ENCODE measurements around the gene EXOC4.

DNA sequence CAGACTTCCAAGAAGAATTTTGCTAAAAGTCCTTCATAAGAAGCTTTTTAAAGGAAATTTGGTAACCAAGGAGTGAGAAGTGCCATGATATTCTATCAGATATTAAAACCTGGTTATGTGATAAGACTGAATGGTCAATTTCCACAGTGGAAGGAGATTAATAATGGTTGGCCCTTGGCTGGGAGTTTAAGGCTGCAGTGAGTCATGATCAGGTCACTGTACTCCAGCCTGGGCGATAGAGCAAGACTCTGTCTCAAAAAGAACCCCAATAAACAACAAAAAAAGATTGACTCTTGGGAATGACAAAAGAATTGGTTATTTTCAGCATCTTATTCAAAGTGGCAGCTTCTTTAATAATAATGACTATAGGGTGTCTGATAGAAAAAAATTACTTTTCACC is 37.2 kb downstream of the EXOC4 start:
- TF ChIP-seq, protein P1, sequence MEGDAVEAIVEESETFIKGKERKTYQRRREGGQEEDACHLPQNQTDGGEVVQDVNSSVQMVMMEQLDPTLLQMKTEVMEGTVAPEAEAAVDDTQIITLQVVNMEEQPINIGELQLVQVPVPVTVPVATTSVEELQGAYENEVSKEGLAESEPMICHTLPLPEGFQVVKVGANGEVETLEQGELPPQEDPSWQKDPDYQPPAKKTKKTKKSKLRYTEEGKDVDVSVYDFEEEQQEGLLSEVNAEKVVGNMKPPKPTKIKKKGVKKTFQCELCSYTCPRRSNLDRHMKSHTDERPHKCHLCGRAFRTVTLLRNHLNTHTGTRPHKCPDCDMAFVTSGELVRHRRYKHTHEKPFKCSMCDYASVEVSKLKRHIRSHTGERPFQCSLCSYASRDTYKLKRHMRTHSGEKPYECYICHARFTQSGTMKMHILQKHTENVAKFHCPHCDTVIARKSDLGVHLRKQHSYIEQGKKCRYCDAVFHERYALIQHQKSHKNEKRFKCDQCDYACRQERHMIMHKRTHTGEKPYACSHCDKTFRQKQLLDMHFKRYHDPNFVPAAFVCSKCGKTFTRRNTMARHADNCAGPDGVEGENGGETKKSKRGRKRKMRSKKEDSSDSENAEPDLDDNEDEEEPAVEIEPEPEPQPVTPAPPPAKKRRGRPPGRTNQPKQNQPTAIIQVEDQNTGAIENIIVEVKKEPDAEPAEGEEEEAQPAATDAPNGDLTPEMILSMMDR (conservative IDR thresholded peaks at IDR 0.05; ENCODE audit: low read length), result no peak
- no peak for TF ChIP-seq EZH2phosphoT487 (IDR thresholded peaks at IDR 0.05; ENCODE audit: borderline replicate concordance)
